NCI-H146 treated with DMSO at 0.1 percent for 48 hours (cell line): ENCODE data around the gene ADIPOR2.

Experiments
- DNase-seq: peaks from one replicate; lab custom pipeline; 2025; ENCODE audit not compliant: unreplicated experiment; lab: John Stamatoyannopoulos, UW

Gene ADIPOR2

GRCh38 chr12:1797011-1797901 is 106.4 kb downstream of the ADIPOR2 start:
- DNase-seq: no peak

DNA sequence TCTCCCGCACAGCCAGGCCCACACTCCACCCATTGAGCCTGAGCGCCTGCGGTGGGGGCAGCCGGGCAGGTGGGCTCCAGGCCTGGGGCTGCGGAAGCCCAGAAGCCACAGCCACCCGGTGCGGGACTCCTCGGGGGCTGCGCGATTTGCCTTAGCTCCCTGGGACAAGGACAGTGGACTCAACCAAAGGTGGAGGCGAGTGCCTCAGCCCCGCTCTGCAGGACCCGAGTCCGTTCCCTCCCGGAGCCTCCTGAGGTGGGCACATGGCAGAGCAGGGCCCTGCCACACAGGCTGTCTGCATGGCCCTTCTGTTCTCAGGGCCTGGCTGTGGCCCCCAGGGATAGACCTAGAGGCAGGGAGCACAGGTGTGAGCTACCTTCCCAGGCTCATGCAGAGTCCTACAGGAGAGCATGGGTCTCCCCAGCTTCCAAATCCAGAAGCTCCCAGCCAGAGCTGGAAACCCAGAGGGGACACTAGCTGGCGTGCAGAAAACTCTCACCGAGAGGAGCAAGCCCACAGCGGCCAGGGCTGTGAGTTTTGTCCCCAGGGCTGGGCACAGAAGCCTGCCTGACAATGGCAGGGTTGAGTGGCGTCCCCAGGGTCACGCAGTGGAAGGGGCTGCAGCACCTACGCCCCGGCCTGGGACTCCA is 107.2 kb downstream of the ADIPOR2 start:
- DNase-seq: no peak

GRCh38 chr12:1798641-1799020 is 107.8 kb downstream of the ADIPOR2 start:
- DNase-seq: no peak

DNA sequence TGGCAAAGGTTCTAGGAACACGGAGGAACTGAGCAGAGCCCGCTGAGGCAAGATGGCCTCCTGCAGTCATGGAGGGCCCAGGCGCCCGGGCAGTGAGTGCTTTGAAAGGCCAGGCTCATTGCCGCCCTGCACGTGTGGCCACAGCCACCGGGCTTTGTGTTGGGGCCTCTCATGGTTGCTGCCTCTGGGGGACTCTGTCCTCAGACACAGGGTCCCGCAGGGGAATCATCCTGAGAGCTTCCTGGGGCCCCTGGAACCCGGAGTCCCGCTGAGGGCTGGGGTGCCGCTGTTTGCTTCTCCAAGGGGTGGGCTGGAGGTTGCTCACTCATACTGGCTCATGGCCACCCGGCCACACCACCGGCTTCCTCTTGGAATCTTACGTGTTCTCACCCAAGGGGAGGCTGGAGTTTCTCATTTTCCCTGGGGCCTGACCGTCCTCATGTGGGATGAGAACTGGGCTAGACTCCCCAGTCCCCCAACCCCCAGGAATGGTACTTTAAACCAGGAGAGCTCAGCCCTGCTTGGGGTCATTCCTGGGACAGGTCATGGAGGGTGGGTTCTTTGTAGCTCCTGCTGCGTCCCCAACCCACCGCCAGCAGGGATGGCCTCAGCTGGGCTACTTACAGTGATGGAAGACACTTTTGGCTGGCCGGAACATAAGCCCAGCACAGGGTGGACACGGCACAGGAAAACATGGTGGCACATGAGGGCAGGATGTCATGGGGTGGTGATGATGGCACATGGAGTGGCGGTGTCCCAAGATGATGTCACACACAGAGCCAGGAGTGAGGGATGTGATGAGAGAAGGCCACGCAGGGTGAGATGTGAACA is 108.4 kb downstream of the ADIPOR2 start:
- DNase-seq: no peak

GRCh38 chr12:1799882-1800400 is 109.1 kb downstream of the ADIPOR2 start:
- DNase-seq: no peak

DNA sequence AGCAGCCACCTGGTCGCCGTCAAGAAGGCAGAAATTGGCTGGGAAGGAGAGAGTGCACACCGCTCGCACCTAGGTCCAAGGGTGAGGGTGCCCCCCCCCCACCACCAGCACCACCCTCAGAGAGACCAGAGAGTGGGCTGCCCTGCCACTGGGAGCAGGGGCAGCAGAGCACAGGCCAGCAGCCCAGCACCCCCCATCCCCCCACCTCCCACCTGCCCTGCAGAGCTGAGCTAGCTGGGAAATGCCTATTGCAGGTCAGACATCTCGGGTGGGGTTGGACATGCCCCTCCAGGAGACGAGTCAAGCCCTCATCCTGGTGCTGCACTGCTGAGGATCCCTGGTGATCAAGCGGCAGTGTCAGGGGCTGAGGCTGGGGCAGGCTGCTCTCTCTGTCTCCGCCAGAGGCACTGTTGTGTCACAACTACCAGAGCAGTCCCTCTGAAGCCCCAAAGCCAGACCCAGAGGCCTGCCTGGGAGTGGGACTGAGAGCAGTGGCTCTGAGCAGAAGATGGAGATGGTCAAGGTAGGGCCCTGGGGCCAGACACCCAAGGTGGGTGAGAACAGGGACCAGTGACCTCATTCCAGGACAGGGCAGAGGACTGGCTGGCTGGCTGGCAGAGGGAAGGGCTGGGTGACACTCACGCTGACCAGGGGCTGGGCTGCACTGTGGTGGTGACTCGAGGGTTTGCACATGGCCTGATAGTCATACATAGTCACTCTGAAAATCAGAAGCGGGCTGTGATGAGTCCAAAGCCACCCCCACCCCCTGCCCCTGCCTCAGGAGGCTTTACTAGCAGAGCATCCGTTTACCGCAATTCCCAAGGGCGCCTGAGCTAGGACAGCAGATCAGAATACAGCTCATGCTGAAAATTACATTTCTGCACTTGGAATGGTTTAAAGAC is 109.8 kb downstream of the ADIPOR2 start:
- DNase-seq: no peak

DNA sequence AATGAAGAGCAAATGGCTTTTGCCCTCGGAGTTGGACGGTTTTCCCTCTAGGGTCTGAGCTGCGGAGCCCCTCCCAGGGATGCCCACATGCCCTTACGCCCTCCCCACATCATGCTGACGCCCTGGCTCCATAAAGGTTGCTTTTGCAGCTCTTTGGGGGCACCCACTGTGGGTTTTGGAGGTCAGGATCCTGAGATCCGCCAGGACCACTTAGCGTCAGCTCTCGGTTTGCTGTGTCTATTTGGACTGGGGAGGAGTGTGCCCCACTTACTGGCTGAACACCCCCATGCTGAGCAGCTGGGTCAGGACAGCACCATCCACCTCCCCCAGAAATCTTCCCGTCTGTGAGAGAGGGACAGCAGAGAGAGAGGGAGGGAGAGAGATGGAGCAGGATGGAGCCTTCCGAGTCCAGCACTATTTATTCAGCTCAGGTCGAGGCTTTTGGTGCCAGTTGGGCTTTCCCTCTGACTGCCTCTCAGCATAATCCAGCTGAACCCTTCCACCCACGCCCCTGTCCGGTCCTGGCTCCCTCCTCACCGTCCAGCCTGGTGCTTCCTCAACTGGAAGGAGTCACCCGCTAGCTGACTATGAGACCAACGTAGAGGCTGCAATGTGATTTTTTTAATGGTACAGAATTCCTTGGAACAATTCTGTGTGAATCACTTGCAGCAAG is 110.6 kb downstream of the ADIPOR2 start:
- DNase-seq: no peak

GRCh38 chr12:1803736-1804135 is 112.9 kb downstream of the ADIPOR2 start:
- DNase-seq: no peak

- peak; percentile 36 for DNase-seq
Observed at GRCh38 chr12:1804545-1805332, 113.9 kb downstream of the ADIPOR2 start.

DNA sequence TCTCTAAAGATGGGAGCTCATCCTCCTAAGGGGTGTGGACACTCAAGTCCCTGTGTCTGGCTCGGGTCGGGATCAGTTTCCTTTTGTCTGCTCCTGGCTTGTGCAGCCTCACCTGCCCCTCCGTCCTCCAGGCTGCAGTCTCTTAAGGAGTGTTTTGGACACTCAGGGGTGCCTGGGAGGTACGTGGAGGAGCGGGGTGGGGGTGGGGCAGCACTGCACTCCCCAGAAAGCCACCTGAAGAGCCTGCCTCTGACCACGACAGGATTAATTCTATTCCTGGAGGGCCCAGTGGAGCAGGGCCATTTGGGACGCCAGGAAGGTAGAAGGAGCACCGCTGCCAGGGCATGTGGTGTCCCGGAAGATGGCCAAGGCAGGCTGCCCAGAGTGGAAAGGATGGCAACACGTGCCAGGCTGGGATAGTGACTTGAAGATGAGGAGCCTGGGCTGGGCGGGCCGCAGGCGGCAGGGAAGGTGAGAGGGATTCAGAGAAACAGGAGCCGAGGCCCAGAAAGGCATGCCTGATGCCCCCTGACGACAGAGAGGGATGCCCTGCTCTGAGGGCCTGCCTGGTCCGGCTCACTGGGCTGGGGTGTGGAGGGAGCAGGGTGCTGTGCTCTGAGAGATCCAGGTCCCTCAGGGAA is 114.7 kb downstream of the ADIPOR2 start:
- no peak for DNase-seq

- DNase-seq: no peak
Observed at GRCh38 chr12:1806301-1807086, 115.6 kb downstream of the ADIPOR2 start.

DNA sequence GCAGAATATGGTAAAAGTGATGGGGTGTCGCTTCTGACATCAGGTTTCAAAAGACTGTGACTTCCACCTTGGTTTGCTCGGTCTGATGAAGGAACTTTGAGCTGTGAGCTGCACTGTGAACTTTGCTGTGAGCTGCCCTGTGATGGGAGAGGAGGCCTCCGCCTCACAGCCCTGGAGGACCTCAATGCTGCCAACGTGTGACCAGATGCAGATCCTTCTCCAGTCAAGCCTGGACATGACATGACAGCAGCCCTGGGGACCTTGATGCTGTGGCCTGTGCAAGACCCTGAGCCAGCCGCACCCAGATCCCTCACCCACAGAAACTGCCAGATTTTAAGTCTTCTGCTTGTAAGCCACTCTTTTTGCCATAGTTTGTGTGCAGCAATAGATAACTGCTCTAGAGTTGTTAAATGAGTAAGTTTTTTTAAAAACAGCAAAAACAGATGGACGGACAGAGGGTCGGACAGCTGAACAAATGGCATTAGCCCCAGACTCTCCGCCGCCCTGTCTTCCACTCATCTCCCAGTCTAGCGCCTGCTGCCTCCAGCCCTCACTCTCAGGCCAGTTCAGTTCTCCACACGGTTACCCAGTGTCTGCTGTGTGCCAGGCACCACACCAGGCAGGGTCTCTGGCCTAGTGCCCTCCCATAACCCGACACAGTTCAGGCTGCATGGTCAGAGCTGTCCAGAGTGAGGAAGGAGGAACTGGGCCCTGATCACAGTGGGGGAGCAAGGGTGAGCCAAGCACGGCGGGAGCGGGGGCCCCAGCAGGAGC is 116.4 kb downstream of the ADIPOR2 start:
- DNase-seq: no peak

DNA sequence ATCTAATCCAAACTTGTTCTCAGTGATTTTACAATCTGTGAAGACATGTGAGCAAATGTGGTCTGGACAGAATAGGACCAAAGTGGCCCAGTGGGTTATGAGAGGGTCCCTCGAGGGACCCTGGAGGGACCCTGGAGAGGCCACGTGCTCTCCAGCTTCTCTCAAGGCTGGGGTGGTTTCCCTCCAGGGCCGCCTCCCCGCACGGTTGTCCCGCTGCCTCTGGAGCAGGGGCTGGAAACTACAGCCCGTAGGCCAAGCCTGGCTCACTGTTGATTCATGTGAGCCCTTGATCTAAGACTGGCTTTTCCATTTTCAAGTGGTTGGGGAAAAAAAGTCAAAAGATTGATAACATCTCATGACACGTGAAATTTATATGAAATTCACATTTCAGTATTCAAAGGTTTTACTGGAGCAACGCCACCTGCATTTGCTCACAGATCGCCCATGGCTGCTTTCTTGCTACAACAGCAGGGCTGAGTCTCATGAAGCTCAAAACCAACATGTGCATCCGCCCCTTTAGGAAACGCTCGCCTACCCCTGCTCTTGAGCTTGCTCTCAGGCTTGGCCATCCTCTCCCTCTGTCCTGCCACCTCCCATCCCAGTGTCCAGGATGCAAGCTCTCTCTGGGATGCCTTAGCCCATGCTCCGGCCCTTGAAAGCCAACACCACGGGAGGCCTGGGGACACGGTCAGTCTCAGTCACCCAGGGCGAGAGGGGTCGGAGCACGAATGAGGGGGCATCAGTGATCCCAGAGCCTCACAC is 117.3 kb downstream of the ADIPOR2 start:
- DNase-seq: no peak

- DNase-seq: no peak
Observed at GRCh38 chr12:1808798-1809480, 118.1 kb downstream of the ADIPOR2 start.

DNA sequence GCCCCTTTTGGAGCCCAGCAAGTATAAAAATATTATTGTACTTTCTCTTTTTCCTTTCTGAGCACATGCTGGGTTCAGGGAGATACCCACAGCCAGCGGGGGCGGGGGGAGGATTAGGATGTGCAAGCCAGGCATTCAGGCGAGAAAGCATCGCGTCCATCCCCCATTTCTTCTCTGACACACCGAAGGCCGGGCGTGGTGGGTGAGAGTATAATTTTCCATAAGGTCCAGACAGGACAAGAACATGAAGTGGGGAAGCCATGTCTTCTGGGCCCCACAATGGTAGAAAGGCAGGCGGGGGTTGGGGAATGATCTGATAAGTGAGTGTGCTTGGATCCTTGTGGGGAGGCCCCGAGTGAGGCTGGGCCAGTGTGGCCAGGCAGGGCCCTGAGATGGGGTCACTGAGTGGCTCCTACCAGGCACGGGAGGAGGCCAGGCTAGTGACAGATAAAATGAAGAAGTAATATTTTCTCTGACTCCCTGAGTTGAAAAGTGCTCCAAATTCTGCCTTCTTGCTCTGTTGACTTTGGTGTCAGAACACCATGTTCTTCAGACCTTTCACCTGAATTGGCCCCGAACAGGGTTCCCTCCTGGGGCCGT is 118.8 kb downstream of the ADIPOR2 start:
- DNase-seq: no peak
